NCI-H187 (cell line): ENCODE data around the gene MEGF10.

Experiments
- DNase-seq, 2 experiments: peaks; one replicate each; lab custom pipeline; 2025; lab: John Stamatoyannopoulos, UW

MEGF10 gene

DNA sequence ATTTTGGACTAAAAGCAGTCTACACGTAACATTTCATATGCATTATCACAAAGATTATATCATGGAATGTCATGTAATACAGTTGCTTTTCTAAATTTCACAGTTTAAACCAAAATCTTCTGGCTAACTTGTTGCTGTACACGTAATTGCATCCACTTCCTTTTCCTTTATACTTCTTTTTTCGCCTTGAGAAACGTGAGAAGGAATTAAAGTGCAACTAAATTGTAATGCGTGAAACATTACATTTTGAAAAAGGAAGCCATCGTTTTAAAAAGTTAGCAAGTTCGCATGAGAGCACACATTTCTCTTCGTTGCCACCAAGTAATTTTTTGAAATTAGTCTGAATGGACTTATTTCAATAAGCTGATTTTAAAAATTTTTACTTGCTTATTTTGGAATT lies 80.0 kb downstream of the MEGF10 start:
- DNase-seq = no peak

- no peak for DNase-seq
These were observed 83.4 kb downstream of the MEGF10 start for GRCh38 chr5:127373858-127374491.

- no peak for DNase-seq
These were observed 84.5 kb downstream of the MEGF10 start for GRCh38 chr5:127375124-127375523.

- no peak for DNase-seq
These were observed 85.0 kb downstream of the MEGF10 start for GRCh38 chr5:127375544-127376091.

- DNase-seq = no peak
These were observed 87.1 kb downstream of the MEGF10 start for GRCh38 chr5:127377651-127378050.

DNA sequence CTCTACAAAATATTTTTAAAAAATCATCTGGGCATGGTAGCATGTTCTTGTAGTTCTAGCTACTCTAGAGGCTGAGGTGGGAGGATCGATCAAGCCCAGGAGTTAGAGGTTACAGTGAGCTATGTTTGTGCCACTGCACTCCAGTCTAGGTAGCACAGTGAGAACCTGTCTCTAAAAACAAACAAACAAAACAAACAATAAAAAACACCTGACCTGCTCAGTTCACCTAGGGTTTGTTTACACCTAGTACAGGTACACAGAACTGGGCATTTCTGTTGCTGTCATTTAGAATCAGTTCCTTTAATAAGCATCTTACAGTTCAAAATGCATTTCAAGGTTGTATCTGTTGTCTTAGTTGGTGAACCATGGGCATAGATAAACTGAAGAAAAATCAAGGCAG lies 95.3 kb downstream of the MEGF10 start:
- no peak for DNase-seq

DNA sequence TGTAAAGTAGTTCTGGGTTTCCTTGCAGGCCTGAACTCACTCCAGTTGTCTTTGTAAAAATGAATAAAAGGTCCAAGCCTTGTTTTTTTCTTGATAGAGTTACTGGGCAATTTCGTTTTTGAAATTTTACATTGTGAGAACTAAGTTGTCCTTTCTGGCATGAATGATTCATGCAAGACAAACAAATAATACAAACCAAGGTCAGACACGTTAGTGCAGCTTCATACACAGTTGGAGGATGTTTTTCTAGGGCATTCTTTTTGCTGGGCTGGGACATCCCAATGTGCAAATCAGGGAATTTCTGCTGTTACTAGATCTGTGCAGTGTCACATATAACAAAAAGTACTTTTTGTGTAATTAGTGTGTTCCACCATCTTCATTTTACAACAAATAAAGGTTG lies 96.0 kb downstream of the MEGF10 start:
- no peak for DNase-seq

DNA sequence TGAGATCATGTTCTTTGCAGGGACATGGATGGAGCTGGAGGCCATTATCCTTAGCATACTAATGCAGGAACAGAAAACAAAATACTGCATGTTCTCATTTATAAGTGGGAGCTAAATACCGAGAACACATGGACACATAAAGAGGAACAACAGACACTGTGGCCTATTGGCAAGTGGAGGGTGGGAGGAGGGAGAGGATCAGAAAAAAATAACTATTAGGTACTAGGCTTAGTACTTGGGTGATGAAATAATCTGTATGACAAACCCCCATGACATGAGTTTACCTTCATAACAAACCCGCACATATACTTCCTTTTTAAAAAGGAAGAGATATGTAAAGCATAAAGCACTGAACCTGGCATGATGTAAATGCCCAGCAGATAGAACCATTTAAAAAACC lies 99.0 kb downstream of the MEGF10 start:
- DNase-seq = no peak

GRCh38 chr5:127392762-127393161 lies 102.2 kb downstream of the MEGF10 start:
- DNase-seq = no peak

- no peak for DNase-seq
These were observed 106.0 kb downstream of the MEGF10 start for GRCh38 chr5:127396490-127397155.

DNA sequence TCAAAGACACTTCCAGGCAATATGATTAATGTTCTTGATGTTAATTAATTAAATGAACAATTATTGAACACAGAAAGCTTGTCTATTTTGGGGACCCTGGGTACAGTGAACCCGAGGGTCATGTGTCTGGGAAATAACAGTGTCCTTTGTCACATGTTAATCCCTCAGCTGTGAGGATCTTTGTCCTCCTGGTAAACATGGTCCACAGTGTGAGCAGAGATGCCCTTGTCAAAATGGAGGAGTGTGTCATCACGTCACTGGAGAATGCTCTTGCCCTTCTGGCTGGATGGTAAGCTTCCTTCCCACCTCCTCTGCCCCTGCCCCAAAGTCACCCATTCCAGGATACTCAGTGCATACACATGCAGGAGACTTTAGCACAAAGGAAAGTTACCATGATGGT lies 107.9 kb downstream of the MEGF10 start:
- DNase-seq = no peak

GRCh38 chr5:127399068-127399467 lies 108.5 kb downstream of the MEGF10 start:
- no peak for DNase-seq

DNA sequence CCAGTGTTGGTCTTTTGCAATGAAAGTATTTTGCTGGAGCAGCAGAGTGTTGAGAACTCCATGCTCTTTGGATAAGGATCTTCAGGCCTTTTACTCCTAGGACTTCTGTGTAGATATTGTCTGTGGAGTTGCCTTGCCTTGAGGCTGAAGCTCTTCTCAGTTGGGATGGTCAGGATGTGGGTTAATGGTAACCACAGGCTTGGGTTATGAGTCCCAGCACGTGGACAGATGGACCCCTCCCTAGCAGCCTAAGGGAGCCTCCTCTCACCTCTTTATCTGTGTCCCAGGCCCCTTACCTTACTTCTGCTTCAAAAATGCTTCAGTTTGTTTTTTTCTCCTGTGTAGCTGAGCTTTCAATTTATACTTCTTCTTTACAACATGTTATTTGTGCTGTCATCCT lies 109.9 kb downstream of the MEGF10 start:
- no peak for DNase-seq

- no peak for DNase-seq
These were observed 110.5 kb downstream of the MEGF10 start for GRCh38 chr5:127400946-127401670.

DNA sequence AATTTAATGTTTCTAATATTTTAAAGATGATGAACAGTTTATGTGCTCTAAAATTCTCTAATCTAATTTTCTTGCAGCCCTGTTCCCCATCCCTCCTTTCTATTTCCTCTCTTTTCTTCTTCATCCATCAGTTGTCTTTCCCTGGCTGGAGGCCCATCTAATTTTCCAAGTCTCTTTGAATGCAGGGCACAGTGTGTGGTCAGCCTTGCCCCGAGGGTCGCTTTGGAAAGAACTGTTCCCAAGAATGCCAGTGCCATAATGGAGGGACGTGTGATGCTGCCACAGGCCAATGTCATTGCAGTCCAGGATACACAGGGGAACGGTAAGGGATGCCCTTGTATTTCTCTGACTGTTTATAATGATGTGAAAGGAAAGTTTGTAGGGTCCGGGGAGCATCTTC lies 111.8 kb downstream of the MEGF10 start:
- DNase-seq = no peak

GRCh38 chr5:127404190-127404589 lies 113.6 kb downstream of the MEGF10 start:
- DNase-seq = no peak

DNA sequence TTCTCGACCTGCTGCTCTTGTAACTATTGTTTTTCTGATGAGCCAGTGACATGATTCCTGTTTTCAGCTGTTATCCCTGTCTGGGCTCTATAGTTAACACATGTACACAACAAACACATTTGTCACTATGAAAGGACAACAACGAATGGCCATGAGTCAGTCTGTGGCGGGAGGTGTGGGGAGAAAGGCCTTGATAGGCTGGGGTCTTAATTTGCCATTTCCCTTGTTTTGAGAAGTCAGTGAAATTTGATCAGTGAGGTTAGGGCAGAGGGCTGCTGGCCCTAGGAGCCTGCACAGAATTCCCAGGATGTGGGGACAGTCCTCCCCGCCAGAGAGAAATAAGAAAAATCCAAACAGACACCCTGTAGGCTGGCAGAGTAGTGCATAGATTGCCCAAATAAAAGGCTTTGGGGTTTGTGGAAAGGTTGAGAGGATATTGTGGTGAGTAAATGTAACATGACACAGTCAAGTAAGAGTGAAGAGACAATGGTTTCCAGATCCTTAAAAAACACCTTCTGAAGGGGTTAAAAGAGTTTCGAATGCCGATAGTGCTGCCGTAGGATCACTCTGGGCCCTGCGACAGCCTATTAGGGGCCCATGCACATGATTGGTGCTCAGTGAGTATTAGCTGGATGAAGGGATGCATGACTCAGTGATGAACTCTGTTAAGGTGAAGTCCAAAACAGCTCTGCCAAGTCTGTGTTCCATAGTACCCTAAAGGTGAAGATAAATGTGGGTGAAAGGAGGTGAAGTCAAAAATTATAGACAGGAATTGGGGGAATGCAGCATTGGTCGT lies 115.9 kb downstream of the MEGF10 start:
- no peak for DNase-seq

GRCh38 chr5:127409246-127409917 lies 118.8 kb downstream of the MEGF10 start:
- DNase-seq = no peak

DNA sequence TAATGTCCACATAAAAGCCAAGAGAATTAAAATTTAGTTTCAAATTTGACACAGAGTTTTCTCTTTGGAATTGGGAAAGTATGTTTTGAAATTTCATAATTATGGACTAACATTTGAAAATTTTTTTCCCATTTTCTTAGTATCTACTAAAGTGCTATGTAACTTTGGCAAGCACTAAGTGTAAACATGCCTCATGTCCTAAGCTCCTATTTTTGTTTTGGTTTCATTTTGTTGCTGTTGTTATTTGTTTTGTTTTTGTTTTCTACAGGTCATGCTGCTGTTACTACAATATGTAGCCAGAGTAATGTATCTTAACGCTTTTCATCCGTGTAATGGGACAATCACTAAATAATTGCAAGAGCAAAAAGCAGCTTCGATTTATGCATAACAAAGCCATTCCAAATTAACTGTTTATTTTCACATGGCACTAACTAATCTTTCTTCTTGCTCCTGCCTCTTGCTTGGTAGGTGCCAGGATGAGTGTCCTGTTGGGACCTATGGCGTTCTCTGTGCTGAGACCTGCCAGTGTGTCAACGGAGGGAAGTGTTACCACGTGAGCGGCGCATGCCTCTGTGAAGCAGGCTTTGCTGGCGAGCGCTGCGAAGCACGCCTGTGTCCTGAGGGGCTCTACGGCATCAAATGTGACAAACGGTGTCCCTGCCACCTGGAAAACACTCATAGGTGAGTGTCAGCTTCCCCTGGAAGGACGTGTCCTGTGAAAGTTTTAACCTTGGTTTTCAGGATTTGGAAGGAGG lies 119.5 kb downstream of the MEGF10 start:
- DNase-seq = no peak

- DNase-seq = no peak
These were observed 120.4 kb downstream of the MEGF10 start for GRCh38 chr5:127410959-127411358.

DNA sequence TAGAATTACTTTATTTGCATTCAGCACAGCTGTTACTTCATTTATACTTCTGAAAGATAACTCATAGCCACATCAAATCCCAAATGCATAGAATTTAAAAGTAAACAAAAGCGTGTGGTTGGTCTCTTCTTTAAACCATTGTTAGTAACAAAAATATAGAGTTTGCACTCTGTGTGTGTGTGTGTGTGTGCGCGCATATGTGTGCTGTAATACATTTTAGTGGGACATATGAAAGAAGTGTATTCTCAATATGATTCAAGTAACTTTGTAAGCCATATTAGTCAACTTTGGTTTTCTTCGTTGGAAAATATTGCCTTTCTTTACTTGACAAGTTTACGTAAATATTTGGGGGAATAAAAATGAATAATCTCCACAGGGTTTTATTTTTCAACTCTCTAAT lies 120.8 kb downstream of the MEGF10 start:
- no peak for DNase-seq
